ENCODE results near the gene CERCAM.

The CERCAM gene

GRCh38 chr9:128457207-128457606, 36.5 kb downstream of the CERCAM start:
- no peak for DNase-seq

GRCh38 chr9:128459011-128459410, 38.4 kb downstream of the CERCAM start:
- no peak for DNase-seq

GRCh38 chr9:128469070-128469469, 48.4 kb downstream of the CERCAM start:
- DNase-seq, result no peak

- DNase-seq, result no peak
Observed at GRCh38 chr9:128470560-128470959, 49.9 kb downstream of the CERCAM start.

- no peak for DNase-seq
Observed at GRCh38 chr9:128473104-128473503, 52.4 kb downstream of the CERCAM start.

- no peak for DNase-seq
Observed at GRCh38 chr9:128475867-128476266, 55.2 kb downstream of the CERCAM start.

GRCh38 chr9:128479262-128479661, 58.6 kb downstream of the CERCAM start:
- no peak for DNase-seq

- no peak for DNase-seq
Observed at GRCh38 chr9:128481561-128481960, 60.9 kb downstream of the CERCAM start.

- no peak for DNase-seq
Observed at GRCh38 chr9:128482186-128482585, 61.5 kb downstream of the CERCAM start.

- no peak for DNase-seq
Observed at GRCh38 chr9:128484686-128485413, 64.2 kb downstream of the CERCAM start.

- no peak for DNase-seq
Observed at GRCh38 chr9:128485414-128485855, 64.8 kb downstream of the CERCAM start.

- no peak for DNase-seq
Observed at GRCh38 chr9:128486201-128486600, 65.5 kb downstream of the CERCAM start.
